MV-4-11 (cell line): ENCODE data around the gene C4orf50.
"Not testable (repeated sequence)": the region's sequence is repeated elsewhere in the genome, so short reads cannot be mapped to it uniquely, and the experiment has no call there.

Experiments
- DNase-seq: peaks from one replicate; lab custom pipeline; 2025; lab: John Stamatoyannopoulos, UW

The C4orf50 gene

GRCh38 chr4:5969336-5969735, 48.9 kb downstream of the C4orf50 start:
- DNase-seq: no peak

- DNase-seq: no peak
Measured at GRCh38 chr4:5968246-5968645, 50.0 kb downstream of the C4orf50 start.

- DNase-seq: no peak
Measured at GRCh38 chr4:5967783-5968182, 50.4 kb downstream of the C4orf50 start.

GRCh38 chr4:5965225-5965624, 53.0 kb downstream of the C4orf50 start:
- no peak for DNase-seq

GRCh38 chr4:5964030-5964429, 54.2 kb downstream of the C4orf50 start:
- DNase-seq: no peak

GRCh38 chr4:5963611-5964010, 54.6 kb downstream of the C4orf50 start:
- no peak for DNase-seq

- DNase-seq: no peak
Measured at GRCh38 chr4:5962416-5962815, 55.8 kb downstream of the C4orf50 start.

GRCh38 chr4:5960252-5960880, 57.9 kb downstream of the C4orf50 start:
- DNase-seq: no peak

- no peak for DNase-seq
Measured at GRCh38 chr4:5959211-5959982, 58.8 kb downstream of the C4orf50 start.

GRCh38 chr4:5958199-5958735, 60.0 kb downstream of the C4orf50 start:
- no peak for DNase-seq

- no peak for DNase-seq
Measured at GRCh38 chr4:5957076-5957475, 61.2 kb downstream of the C4orf50 start.

- DNase-seq: no peak
Measured at GRCh38 chr4:5956285-5957021, 61.8 kb downstream of the C4orf50 start.

GRCh38 chr4:5955856-5956255, 62.4 kb downstream of the C4orf50 start:
- DNase-seq: peak; percentile 17

- no peak for DNase-seq
Measured at GRCh38 chr4:5955201-5955821, 62.9 kb downstream of the C4orf50 start.

- DNase-seq: no peak
Measured at GRCh38 chr4:5954056-5954760, 64.0 kb downstream of the C4orf50 start.

- DNase-seq: no peak
Measured at GRCh38 chr4:5952975-5953951, 65.0 kb downstream of the C4orf50 start.

GRCh38 chr4:5952286-5952974, 65.8 kb downstream of the C4orf50 start:
- DNase-seq: no peak

GRCh38 chr4:5946653-5947052, 71.6 kb downstream of the C4orf50 start:
- not testable (repeated sequence) for DNase-seq

GRCh38 chr4:5945936-5946335, 72.3 kb downstream of the C4orf50 start:
- no peak for DNase-seq

- no peak for DNase-seq
Measured at GRCh38 chr4:5945171-5945570, 73.1 kb downstream of the C4orf50 start.
